OCI-LY1 (cell line): ENCODE data around the gene DENND5B.

Source experiments
- H2AFZ ChIP-seq: fragments of 200-600 bp; sonication (generic), shearing (Covaris generic); 2 replicates; pipeline ENCODE4 v1.6.0; 2014; ENCODE audit warnings: antibody characterized with exemption, mild to moderate bottlenecking, low read length
- H3F3A ChIP-seq: fragments of 200-600 bp; sonication (generic), shearing (Covaris generic); 2 replicates; pipeline ENCODE4 v1.6.0; 2014; ENCODE audit warnings: mild to moderate bottlenecking, antibody characterized with exemption, low read length, moderate library complexity; ENCODE audit not compliant: insufficient read depth
- H3K27ac ChIP-seq: fragments of 200-600 bp; sonication (generic); 2 replicates; pipeline ENCODE4 v1.5.1; 2014; ENCODE audit warnings: low read length, mixed run types, mild to moderate bottlenecking, low read depth; ENCODE audit not compliant: poor library complexity, severe bottlenecking
- H3K27me3 ChIP-seq: fragments of 200-600 bp; sonication (generic); 2 replicates; pipeline ENCODE4 v1.6.0; 2014; ENCODE audit warnings: antibody characterized with exemption, mild to moderate bottlenecking, low read length, moderate library complexity; ENCODE audit not compliant: insufficient read depth
- H3K36me3 ChIP-seq: fragments of 200-600 bp; sonication (generic); 2 replicates; pipeline ENCODE4 v1.6.1; 2014; ENCODE audit warnings: mild to moderate bottlenecking, antibody characterized with exemption, low read length, moderate library complexity, mixed read lengths; ENCODE audit not compliant: insufficient read depth
- H3K4me1 ChIP-seq: fragments of 200-600 bp; sonication (generic); 2 replicates; pipeline ENCODE4 v1.5.1; 2014; ENCODE audit warnings: mild to moderate bottlenecking, low read length, moderate library complexity; ENCODE audit not compliant: insufficient read depth, severe bottlenecking
- H3K4me2 ChIP-seq: fragments of 200-600 bp; sonication (generic), shearing (Covaris generic); 2 replicates; pipeline ENCODE4 v1.6.1; 2014; ENCODE audit warnings: low read length
- H3K4me3 ChIP-seq: fragments of 200-600 bp; sonication (generic); 2 replicates; pipeline ENCODE4 v1.5.1; 2014; ENCODE audit warnings: low read length, low read depth, mild to moderate bottlenecking, mixed read lengths; ENCODE audit not compliant: poor library complexity, severe bottlenecking
- H3K79me2 ChIP-seq: fragments of 200-600 bp; shearing (Covaris generic); 2 replicates; pipeline ENCODE4 v1.6.1; 2016; ENCODE audit warnings: mixed run types, low read length, mixed read lengths; ENCODE audit not compliant: insufficient read depth
- H3K9ac ChIP-seq: fragments of 200-600 bp; sonication (generic), shearing (Covaris generic); 2 replicates; pipeline ENCODE4 v1.6.1; 2014; ENCODE audit warnings: mild to moderate bottlenecking, low read length, mixed read lengths
- H3K9me2 ChIP-seq: fragments of 200-600 bp; sonication (generic), shearing (Covaris generic); 2 replicates; pipeline ENCODE4 v1.6.1; 2014; ENCODE audit warnings: low read depth, mild to moderate bottlenecking, low read length, mixed read lengths
- H3K9me3 ChIP-seq: fragments of 200-600 bp; shearing (Covaris generic); 2 replicates; pipeline ENCODE4 v1.6.1; 2014; ENCODE audit warnings: low read length, mixed read lengths
- H4K20me1 ChIP-seq: fragments of 200-600 bp; sonication (generic), shearing (Covaris generic); 2 replicates; pipeline ENCODE4 v1.6.0; 2016; ENCODE audit warnings: mild to moderate bottlenecking, low read length; ENCODE audit not compliant: insufficient read depth
- EZH2 ChIP-seq: fragments of 200-600 bp; sonication (generic), shearing (Covaris generic); IDR thresholded peaks from 2 replicates; pipeline ENCODE4 v1.8.0; 2017; ENCODE audit warnings: borderline replicate concordance, mixed run types, mild to moderate bottlenecking, antibody characterized with exemption, low read length, moderate library complexity, mixed read lengths
- TF ChIP-seq, protein P1 (sequence below): fragments of 200-600 bp; sonication (generic), shearing (Covaris generic); IDR thresholded peaks from 2 replicates; pipeline ENCODE4 v1.5.1; 2017; ENCODE audit warnings: mild to moderate bottlenecking, antibody characterized with exemption, low read length, moderate library complexity, mixed read lengths

Gene DENND5B

DNA sequence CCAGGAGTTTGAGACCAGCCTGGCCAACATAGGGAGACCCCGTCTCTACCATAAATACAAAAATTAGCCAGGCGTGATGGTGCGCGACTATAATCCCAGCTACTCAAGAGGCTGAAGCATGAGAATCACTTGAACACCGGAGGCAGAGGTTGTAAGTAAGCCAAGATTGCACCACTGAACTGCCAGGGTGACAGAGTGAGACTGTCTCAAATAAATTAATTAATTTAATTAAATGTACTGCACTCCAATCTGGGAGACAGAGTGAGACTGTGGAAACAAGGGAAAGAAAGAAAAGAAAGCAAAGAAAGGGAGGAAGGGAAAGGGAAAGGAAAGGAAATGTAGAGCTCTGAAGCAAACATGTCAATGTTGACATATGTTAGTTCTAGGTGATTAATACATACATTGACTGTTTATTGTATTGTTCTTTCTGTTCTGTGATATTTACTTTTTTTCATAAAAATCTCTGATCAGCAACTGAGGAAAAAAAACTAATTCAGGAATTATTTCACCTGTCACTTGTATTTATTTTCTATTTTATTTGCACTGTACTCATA is 99.6 kb downstream of the DENND5B start:
- Histone ChIP-seq H3F3A (no peaks in the 10 kb centered on the region), H3K27me3 (no peaks in the 10 kb centered on the region), H3K4me3 (no peak overlapping the region), H3K4me1 (no peaks in the 10 kb centered on the region), H3K9me2 (no peaks in the 10 kb centered on the region), H2AFZ (no peak overlapping the region), H3K27ac (no peak overlapping the region), H4K20me1 (no peaks in the 10 kb centered on the region), H3K4me2 (no peak overlapping the region), H3K79me2 (no peaks in the 10 kb centered on the region), H3K9me3 (no peaks in the 10 kb centered on the region), H3K36me3 (peaks cover 37% of the 10 kb centered on the region), H3K9ac (no peak overlapping the region)
- TF ChIP-seq EZH2: no peak
- TF ChIP-seq, protein P1, sequence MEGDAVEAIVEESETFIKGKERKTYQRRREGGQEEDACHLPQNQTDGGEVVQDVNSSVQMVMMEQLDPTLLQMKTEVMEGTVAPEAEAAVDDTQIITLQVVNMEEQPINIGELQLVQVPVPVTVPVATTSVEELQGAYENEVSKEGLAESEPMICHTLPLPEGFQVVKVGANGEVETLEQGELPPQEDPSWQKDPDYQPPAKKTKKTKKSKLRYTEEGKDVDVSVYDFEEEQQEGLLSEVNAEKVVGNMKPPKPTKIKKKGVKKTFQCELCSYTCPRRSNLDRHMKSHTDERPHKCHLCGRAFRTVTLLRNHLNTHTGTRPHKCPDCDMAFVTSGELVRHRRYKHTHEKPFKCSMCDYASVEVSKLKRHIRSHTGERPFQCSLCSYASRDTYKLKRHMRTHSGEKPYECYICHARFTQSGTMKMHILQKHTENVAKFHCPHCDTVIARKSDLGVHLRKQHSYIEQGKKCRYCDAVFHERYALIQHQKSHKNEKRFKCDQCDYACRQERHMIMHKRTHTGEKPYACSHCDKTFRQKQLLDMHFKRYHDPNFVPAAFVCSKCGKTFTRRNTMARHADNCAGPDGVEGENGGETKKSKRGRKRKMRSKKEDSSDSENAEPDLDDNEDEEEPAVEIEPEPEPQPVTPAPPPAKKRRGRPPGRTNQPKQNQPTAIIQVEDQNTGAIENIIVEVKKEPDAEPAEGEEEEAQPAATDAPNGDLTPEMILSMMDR: no peak

DNA sequence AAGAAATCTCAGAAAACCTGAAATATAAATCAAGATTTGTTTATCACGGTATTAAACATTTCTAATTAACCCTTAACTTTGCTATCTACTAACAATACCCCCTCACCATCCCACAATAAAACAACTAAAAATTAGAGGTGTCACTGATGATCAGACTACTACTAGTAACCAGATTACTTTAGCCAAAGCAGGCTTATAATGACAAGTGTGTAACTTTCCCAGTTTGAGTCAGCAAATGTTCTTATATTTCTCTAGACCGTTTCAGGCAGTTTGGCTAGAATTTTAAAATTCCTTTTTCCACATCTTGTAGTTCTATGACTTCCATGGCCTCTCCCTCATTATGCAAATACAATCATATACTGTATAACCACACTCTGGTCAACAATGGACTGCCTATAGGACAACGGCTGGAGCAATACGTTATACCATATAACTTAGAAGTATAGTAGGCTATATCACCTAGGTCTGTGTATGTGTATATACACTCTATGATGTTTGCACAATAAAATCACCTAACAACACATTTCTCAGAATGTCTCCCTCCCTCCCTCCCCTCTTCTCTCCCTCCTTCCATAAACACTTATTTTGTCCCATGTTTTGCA is 102.1 kb downstream of the DENND5B start:
- no peaks in the 10 kb centered on the region for H3K79me2 ChIP-seq
- no peaks in the 10 kb centered on the region for H3F3A ChIP-seq
- peaks cover 14% of the 10 kb centered on the region for H3K36me3 ChIP-seq
- H3K4me3 ChIP-seq: no peak overlapping the region
- H4K20me1 ChIP-seq: no peaks in the 10 kb centered on the region
- no peaks in the 10 kb centered on the region for H3K9me2 ChIP-seq
- no peaks in the 10 kb centered on the region for H3K9me3 ChIP-seq
- H3K9ac ChIP-seq: no peak overlapping the region
- no peak overlapping the region for H3K4me2 ChIP-seq
- no peak overlapping the region for H2AFZ ChIP-seq
- TF ChIP-seq, protein P1: no peak
- TF ChIP-seq EZH2: no peak
- H3K4me1 ChIP-seq: no peaks in the 10 kb centered on the region
- no peaks in the 10 kb centered on the region for H3K27me3 ChIP-seq
- no peak overlapping the region for H3K27ac ChIP-seq

DNA sequence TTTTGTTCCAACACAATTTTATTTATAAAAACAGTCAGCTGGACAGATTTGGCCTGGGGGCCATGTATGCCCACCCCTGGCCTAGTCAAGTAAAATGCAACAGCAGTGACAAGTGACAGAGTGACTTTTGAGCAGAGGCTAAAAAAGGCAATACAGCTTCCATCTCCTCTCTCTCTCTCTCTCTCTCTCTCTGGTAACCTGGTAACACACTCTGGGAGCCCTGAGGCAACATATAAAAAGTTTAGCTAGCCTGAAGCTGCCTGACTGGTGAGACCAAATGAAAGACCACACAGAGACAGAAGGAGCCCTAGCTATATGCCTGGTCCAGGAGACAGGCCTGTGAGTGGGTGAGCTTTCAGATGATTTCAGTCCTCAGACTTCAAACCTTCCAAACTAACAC is 105.4 kb downstream of the DENND5B start:
- H3K36me3 ChIP-seq: peaks cover 10% of the 10 kb centered on the region; the same call in 1 of the 2 replicates
- no peak overlapping the region for H2AFZ ChIP-seq
- H3K4me2 ChIP-seq: no peak overlapping the region
- H3K9ac ChIP-seq: no peak overlapping the region
- no peaks in the 10 kb centered on the region for H3K79me2 ChIP-seq
- H3K27ac ChIP-seq: no peak overlapping the region
- TF ChIP-seq, protein P1: no peak
- no peak for TF ChIP-seq EZH2
- H3K27me3 ChIP-seq: no peaks in the 10 kb centered on the region
- H3K9me3 ChIP-seq: no peaks in the 10 kb centered on the region
- H3K9me2 ChIP-seq: no peaks in the 10 kb centered on the region
- no peak overlapping the region for H3K4me3 ChIP-seq
- no peaks in the 10 kb centered on the region for H3F3A ChIP-seq
- peaks cover under 1% of the 10 kb centered on the region for H3K4me1 ChIP-seq
- no peaks in the 10 kb centered on the region for H4K20me1 ChIP-seq
